DMS153 (cell line): ENCODE measurements around the gene GRK2.

ENCODE experiments used
- DNase-seq: peaks from one replicate; lab custom pipeline; 2025; lab: John Stamatoyannopoulos, UW

The GRK2 gene

GRCh38 chr11:67271205-67271540 is 4.9 kb downstream of the GRK2 start:
- DNase-seq = no peak

DNA sequence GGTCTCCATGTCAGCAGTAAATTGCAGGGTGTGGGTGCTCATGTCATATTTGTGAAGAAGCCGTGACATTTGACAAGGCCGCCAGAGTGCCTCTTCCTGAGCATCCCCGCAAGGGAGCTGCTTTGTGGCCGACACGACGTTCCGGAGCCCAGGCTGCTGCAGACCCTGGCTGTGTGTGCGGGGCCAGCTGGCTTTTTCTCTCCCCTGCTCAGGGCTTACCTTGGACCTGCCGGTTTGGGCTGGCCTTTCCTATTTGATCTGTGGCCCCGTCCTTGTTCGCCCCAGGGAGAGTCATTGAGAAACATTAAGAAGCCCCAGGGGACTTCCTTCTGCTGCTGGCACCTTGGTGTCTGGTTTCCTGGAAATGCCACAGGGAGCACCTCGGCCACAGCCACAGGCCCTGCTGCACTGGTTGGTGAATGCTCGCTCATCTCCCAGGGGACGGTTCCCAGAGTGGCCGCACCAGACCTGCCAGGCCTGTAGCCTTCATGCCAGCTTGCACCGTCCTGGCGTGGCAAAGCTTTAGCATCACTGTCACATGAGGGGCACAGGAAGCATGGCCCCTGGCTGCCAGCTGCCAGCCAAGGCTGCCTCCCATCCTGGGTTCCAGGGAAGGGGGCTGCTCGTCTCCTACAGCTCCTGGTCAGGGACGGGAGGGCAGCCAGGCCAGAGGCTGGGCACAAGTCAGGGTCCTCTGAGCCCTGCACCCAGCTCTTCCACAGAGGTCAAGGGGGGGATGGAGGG is 5.4 kb downstream of the GRK2 start:
- peak; percentile 91 for DNase-seq

DNA sequence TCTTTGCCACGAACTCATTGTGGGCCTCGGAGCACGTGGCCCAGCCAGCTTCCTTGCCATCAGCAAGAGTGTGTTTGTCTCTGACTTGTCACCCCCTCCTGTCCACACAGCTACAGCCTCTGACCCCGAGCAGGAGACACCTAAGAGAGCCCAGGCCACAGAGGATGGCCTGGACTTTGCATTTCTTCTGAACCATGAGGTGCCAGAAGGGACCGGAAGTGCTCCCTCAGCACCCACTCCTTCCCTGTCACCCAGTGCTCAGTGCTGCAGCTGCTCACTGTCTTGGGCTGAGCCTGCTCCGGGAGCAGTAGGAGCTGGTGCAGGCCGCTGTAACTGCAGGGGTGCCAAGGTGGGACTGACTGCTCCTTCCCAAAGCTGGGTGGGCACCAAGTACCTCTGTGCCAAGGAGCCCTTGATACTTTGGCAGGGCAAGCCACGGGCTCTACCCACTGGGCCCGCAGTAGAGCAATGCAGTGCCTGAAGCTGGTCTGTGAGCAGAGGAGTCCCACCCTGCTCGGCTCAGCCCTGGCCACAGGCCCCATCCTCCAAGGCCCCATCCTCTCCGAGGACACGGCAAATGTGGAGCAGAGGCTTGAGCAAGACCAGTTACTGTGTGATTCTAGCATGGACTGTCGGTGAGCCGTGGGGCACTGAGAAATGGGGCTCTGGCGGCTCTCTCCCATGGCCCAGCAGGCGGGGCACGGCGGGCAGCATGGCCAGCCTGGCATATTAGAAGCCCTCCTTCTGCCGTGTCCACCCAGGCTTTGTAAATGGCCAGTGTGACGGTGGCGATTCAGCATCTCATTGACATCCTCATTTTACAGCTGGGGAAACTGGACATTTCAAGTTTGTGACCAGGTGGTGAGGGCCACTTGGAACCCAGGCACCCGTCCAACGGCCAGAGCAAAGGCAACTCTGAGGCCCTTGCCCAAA is 6.3 kb downstream of the GRK2 start:
- no peak for DNase-seq

DNA sequence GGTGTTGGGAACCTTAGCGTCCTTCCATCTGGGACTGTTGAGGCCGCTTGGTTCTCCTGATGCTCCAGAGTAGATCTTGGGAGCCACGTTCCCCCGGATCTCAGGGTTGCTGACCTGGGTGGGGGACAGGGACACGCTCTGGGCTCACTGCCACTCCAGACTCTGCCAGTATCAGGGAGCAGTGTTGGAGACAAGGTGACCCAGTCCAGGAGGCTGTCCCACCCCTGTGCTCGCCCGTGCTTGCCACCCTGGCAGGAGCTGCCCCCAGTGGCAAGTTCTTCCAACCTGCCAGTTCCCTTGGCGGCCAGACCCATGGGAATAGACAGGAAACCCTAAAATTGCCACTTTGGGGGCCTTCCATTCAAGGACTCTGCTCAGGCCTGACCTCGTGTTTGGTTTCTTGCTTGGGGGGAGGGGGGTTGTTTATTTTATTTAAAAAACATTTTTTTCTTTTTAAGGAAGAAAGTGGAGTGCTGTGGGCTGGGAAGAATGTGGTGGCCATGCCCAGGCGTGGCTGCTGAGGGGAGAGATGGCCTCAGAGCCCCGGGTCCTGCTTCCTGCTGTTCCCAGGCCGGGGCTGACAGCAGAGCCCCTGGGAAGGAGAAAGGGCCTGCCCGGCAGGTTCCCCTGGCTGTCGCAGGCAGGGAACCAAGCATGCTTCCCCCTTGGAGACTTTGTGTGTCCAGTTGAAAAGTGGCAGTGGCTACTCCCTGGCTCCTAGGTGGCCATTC is 7.2 kb downstream of the GRK2 start:
- DNase-seq = no peak

- no peak for DNase-seq
These were observed 8.7 kb downstream of the GRK2 start for GRCh38 chr11:67274768-67275605.

DNA sequence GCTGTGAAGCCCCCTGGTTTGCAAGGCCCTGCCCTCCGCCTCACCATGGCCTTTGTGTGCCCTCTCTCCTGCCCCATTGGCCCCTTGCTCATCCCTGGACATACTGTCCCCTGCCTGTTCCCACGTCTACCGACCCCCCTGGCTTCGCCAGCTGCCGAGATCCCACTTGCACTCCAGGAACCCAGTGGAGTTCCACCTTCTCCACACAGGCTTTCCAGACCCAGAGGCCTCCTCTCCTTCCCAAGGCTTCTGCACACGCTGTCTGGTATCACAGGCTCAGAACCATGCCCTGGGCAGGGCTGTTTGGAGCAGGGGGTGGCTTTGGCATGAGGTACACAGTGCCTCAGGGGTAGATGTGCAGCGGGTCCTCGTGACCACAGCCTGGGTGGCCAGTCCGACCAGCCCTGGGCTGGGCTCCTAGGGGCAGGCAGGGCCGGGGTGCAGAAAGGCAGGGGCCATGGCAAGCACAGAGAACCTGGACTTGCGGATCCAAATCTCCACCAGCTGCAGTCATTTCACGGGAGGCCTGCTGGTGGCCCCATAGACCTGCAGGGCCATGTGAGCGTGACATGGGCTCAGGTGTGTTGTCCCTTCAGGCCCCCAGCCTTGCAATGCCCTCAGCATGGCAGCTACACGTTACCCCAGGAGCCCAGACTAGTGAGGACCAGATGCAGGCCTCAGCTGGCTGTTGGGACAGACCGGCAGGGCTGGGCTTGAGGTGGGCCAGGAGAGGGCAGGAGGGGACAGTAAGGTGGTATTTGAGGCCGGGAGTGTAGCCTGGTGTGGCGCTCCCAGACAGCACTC is 9.5 kb downstream of the GRK2 start:
- DNase-seq = no peak

- no peak for DNase-seq
These were observed 10.5 kb downstream of the GRK2 start for GRCh38 chr11:67276781-67277230.

DNA sequence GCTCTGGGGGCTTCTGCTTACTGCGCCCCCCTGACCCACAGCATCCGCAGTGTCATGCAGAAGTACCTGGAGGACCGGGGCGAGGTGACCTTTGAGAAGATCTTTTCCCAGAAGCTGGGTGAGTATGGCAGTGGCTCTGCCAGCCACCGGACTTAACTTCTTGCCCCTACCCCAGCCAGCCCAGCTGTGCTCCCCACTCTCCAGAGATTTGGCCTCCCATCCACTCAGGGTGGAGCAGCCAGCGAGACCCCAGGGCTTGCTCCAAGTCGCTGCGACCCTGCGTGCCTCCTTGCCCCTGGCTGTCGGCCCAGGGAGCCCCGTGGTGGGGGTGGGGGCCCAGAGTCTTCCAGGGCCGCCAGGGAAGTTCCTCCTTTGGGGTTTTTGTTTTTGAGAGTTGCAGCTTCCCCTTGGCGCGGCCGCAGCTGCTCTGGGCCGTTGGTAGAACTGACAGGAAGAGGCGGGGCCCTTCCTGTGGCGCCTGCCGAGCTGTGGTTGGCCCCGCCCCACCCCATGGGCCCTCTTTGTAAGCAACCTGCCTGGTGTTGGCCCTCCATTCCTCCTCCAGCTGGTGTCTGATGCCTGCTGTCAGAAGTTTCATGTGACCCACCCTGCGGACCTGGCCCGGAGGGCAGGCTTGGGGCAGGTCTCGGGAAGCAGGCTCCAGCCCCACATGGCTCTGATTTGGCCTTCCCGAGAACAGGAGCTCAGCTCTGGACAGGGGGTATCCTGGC is 11.1 kb downstream of the GRK2 start:
- peak; percentile 86 for DNase-seq

DNA sequence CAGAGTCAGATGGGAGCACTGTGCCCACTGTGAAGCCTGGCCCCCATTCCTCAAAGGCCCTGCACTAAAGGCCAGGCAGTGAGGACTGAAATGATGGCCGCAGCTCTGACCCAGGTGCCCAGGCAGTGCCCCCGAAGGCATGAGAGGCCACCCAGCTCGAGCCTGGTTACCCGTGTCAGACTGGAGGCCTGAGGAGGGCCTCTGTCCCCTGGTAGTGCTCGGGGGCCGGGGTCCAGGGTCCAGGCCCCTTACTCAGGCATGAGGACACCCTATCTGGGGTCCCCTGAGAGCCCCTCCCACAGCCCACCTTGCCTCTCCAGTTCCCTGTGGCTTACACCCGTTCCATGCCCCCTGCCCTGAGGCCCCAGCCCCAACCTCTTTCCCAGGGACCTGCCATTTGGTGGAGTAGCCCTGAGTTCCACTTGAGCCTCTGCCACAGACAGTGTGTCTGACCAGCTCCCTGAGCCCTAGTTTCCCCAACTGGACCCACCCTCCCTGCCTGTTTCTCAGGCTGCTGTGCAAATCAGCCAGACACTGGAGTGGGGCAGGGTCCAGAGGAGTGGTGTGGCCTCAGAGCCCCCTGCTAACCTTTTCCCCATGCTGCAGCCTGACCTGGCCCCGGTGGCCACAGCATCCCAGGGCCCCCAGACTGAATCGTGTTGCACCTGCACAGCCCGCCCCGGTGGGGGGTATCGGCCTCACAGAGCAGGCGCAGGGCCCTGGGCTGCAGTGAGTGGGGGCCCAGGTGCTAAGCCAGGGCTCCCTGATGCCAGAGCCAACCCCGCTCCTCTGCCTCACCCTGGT is 12.1 kb downstream of the GRK2 start:
- DNase-seq = no peak

DNA sequence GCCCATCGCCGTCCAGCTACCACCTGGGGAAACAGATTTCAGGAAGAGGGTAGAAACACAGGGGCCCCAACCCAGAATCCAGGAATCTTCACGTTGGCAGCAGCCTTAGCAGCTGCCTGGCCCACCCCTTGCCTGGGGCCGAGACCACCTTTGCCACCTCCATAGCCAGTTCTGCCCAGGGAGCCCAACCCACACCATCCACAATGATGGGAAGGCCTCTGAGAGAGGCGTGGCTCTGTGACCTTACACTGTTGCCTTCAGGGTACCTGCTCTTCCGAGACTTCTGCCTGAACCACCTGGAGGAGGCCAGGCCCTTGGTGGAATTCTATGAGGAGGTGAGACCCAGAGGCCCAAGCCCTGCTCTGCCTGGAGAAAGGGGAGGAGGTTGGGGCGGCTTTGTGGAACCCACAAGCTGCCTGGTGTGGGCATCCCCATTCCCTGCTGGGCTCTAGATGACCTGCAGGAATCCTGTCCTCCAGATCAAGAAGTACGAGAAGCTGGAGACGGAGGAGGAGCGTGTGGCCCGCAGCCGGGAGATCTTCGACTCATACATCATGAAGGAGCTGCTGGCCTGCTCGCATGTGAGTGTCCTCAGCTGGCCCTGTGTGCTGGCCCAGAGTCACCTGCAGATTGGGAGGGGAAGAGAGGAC is 12.8 kb downstream of the GRK2 start:
- no peak for DNase-seq

DNA sequence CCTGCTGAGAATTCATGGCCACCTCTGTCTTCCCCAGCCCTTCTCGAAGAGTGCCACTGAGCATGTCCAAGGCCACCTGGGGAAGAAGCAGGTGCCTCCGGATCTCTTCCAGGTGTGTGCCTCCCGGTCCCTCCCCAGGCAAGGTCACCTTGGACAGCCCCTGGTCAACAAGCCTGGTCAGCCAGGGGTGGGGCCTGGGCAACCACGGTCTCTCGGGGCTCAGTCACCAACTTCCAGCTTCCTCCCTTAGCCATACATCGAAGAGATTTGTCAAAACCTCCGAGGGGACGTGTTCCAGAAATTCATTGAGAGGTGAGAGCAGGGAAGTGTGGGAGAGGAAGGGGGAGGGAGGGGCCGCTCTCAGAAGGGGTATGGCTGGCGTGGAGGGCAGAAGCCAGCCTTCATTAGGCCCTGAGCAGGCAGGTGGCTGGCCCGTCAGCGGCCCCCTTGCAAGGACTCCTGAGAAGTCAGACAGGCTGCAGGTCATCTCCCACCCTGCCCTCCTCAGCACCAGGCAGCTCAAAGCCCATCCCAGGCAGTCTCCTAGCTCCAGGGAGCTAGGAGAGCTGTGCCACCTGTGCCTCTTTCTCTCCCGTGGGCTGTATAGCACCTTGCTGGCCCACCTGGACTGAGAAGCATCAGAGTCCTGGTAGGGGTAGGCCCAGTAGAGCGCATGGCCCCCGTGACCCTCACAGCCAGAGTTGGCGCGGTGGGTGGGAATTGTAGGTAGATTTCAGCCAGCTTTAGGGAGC is 13.5 kb downstream of the GRK2 start:
- DNase-seq = no peak

DNA sequence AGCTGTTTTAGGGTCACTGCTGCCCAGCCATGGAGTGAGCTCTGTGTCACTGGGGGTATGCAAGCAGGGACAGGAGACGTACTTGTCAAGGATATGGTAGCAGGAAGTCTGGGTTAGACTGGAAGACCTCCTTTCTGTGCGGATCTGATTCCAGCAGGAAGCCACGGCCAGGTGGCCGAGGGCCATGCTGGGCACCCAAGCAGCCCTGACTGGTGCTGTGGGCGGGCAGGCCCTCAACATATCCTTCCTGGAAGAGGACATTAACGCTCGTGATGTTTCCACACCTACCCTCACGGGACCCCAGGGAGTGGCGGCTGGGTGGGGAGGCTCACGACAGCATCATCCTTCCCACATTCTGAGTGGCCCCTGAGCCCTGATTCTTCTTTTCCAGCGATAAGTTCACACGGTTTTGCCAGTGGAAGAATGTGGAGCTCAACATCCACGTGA is 14.1 kb downstream of the GRK2 start:
- no peak for DNase-seq

GRCh38 chr11:67280788-67281551 is 14.7 kb downstream of the GRK2 start:
- DNase-seq = no peak

- no peak for DNase-seq
These were observed 15.4 kb downstream of the GRK2 start for GRCh38 chr11:67281552-67282150.

DNA sequence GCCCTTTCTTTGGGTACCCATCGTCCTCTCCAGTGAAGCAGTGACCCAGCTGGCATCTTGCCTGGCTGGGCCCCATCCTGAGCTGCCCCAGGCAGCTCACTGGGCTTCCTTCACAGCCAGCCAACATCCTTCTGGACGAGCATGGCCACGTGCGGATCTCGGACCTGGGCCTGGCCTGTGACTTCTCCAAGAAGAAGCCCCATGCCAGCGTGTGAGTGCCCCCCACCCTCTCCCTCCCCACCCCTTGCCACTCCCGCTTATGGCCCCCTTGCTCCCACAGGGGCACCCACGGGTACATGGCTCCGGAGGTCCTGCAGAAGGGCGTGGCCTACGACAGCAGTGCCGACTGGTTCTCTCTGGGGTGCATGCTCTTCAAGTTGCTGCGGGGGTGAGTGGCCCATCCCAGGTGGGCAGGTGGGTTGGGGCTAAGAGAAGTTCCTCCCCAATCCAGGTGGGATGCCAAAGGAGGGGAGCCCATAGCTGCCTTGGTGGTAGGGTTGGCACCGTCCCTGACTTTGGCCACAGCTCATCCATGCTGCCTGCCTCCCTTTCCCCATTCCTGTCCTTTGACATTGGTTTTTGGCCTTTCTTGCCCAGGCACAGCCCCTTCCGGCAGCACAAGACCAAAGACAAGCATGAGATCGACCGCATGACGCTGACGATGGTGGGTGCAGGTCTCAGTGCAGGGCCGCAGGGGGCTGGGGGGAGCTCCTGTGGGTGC is 16.0 kb downstream of the GRK2 start:
- no peak for DNase-seq

DNA sequence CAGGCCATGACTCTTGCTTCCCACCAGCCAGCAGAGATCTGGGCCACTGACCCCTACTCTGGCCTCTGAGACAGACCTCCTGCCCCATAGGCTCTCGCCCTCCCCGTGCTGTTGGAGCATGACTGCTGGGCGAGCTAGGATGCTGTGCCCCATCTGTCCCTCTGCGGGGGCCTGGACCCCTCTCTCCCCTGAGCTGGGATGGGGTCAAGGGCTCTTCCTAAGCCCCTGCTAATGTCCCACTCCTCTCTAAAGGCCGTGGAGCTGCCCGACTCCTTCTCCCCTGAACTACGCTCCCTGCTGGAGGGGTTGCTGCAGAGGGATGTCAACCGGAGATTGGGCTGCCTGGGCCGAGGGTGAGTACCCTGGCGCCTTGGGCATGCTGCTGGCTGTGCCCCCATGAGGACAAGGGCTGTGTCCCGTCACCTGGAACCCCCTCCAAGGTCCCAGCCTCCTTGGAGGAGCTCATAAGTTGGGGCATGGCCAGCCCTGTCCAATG is 16.7 kb downstream of the GRK2 start:
- DNase-seq = no peak
